ENCODE data around the gene DPP6.

DPP6 gene

DNA sequence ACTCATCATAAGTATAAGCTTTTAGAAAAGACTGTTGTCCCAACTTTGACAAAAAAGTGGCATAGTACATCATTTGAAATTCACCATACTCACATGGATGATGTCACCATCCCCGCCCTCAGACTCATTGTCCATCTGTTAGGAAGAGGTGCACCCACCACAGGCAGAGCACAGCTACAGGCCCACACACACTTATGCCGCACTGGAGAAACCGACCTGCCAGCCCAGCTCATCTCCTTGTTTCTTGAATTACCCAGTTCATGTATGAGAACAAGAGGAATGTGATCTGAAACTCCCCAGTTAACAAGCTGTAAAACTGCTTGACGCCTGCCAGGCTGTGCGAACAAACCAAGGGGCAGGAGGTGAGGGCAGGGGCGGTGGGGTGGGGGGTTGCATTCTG lies 312.0 kb downstream of the DPP6 start:
- no peak overlapping the region for H3K4me3 ChIP-seq (ENCODE audit: low read depth, low read length)
- DNase-seq (ENCODE audit: low read depth): no peak
- TF ChIP-seq, protein P1, sequence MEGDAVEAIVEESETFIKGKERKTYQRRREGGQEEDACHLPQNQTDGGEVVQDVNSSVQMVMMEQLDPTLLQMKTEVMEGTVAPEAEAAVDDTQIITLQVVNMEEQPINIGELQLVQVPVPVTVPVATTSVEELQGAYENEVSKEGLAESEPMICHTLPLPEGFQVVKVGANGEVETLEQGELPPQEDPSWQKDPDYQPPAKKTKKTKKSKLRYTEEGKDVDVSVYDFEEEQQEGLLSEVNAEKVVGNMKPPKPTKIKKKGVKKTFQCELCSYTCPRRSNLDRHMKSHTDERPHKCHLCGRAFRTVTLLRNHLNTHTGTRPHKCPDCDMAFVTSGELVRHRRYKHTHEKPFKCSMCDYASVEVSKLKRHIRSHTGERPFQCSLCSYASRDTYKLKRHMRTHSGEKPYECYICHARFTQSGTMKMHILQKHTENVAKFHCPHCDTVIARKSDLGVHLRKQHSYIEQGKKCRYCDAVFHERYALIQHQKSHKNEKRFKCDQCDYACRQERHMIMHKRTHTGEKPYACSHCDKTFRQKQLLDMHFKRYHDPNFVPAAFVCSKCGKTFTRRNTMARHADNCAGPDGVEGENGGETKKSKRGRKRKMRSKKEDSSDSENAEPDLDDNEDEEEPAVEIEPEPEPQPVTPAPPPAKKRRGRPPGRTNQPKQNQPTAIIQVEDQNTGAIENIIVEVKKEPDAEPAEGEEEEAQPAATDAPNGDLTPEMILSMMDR (IDR thresholded peaks at IDR 0.05; ENCODE audit: low read depth, low read length, missing control alignments): no peak

DNA sequence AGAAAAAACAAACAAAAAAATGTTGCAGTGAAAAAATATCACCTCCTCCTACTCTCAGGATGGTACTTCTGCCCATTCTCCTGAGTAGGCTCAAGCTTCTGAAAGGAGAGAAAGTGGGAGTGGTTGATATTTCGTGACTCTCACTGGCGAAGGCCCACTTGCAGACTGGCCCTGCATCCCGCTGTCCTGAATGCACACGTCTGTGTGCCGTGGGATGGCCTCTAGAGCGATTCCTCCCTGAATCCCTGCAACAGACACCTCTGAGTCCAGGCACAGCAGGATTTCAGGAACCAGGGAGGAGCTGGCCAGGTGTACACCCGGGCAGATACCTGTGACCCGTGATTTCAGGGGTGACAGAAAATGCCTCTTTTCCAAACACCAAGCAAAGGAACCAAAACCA lies 319.2 kb downstream of the DPP6 start:
- no peak overlapping the region for H3K4me3 ChIP-seq (ENCODE audit: low read depth, low read length)
- no peak for DNase-seq (ENCODE audit: low read depth)
- TF ChIP-seq, protein P1 (IDR thresholded peaks at IDR 0.05; ENCODE audit: low read depth, low read length, missing control alignments): no peak

DNA sequence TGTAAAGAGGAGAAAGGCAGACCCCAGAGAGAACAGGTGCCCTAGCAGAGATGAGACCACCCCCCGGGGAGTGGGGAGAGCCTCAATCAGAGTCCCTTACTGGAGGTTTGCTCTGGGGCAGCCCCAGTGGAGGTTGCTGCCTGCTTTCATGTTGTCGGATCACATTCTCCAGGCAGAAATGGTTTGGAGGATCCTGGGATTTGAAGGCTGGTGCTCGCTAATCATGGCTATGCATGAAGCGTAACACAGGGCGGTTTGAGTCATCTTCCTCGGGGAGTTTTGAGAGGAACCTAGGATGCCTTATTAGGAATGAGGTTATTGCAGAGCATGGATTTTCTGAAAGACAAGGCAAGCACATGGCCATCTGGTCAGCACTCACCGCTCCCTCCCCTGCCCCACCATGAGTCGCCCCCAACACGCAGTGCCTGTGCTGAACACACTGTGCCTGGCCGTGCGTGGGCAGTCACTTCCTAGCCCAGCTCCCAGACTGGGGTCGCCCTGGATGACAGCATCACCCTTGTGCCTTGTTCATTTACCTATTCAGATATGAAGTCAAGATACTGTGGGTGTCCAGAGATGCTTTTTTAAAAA lies 319.9 kb downstream of the DPP6 start:
- no peak overlapping the region for H3K4me3 ChIP-seq (ENCODE audit: low read depth, low read length)
- TF ChIP-seq, protein P1 (IDR thresholded peaks at IDR 0.05; ENCODE audit: low read depth, low read length, missing control alignments): no peak
- no peak for DNase-seq (ENCODE audit: low read depth)

DNA sequence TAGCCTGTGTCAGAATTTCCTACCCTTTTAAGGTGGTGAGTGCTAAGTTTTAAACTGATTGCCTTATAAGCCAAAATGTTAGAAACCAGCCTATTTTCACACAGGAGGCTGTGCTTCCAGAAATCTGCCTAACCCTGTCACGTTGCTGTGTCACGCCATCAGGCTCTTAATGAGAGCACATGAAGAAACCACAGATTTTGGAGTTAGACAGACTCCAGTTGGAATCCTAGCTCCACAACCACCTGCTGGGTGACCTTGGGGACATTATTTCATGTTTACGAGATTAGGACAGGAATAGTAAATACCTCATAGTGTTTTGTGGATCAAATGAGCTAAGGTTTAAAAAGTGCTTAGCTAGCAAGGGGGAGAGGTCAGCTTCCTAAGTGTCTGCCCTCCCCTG lies 321.8 kb downstream of the DPP6 start:
- TF ChIP-seq, protein P1 (IDR thresholded peaks at IDR 0.05; ENCODE audit: low read depth, low read length, missing control alignments): no peak
- no peak overlapping the region for H3K4me3 ChIP-seq (ENCODE audit: low read depth, low read length)
- DNase-seq (ENCODE audit: low read depth): no peak

DNA sequence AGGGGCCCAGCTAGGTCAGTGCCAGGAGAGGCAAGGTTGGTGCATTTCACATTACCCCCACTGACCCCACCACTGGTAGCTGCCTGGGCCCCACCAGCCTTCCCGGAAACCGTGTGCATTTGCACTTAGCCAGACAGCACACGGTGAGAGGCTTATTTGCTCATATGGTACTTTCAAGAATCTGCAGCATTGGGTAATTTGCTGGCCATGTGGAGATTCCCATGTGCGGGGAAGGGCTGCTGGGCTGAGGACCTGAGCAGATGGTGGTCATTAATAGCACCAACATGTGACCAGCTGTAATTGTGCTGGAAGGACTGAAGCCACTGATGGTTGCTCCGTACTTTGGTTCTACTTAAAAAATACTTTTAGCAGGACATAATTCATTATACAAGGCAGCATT lies 323.8 kb downstream of the DPP6 start:
- no peak overlapping the region for H3K4me3 ChIP-seq (ENCODE audit: low read depth, low read length)
- TF ChIP-seq, protein P1 (IDR thresholded peaks at IDR 0.05; ENCODE audit: low read depth, low read length, missing control alignments): no peak
- DNase-seq (ENCODE audit: low read depth): no peak

DNA sequence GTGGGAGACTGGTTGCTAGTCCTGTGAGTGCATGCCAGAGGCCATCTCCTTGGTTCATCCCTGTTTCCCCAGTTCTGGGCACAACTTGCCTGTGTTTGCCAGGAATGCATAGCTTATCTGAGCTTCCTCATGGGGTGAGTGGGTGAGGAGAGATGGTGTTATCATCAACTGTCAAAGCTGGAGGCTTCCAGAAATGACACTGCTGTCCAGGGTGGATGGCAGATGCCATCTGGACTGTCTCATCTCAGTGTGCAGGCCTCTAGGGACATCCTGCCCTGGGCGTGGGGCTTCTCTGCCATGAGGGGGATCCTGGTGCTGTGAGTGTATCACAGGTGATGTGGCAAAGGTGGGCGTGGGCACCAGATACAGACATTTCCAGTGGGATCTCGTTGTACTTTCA lies 328.6 kb downstream of the DPP6 start:
- TF ChIP-seq, protein P1 (IDR thresholded peaks at IDR 0.05; ENCODE audit: low read depth, low read length, missing control alignments): no peak
- no peak overlapping the region for H3K4me3 ChIP-seq (ENCODE audit: low read depth, low read length)
- no peak for DNase-seq (ENCODE audit: low read depth)

DNA sequence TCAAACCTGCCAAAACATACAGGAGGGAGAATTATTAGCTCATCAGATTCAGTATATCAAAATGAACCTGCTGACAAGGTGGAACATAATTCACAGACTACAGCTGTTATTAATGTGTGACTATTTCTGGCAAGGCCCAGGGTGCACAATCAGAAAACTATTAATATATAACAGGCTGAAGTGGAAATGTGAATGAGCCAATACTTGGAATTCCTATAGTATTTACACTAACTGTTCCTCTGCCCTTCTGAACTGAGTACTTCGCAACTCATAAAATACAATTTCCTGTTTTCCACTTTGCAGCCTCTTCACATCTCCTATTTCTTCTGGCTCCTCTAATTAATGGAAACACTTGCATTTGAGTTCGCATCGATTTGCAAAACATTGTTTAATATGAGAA lies 330.8 kb downstream of the DPP6 start:
- TF ChIP-seq, protein P1 (IDR thresholded peaks at IDR 0.05; ENCODE audit: low read depth, low read length, missing control alignments): no peak
- no peak for DNase-seq (ENCODE audit: low read depth)
- H3K4me3 ChIP-seq (ENCODE audit: low read depth, low read length): no peak overlapping the region
